Embryonic facial prominence (tissue), 1 donor: ENCODE results near the gene VTCN1.

Experiments used
- DNase-seq: peaks from one replicate; pipeline ENCODE4 v3.0.0-alpha.2; 2016; ENCODE audit errors: extremely low spot score

Gene VTCN1

GRCh38 chr1:117096951-117097408 is 113.7 kb downstream of the VTCN1 start:
- DNase-seq: no peak

- no peak for DNase-seq
Measured at GRCh38 chr1:117094841-117095604, 115.7 kb downstream of the VTCN1 start.

- no peak for DNase-seq
Measured at GRCh38 chr1:117093870-117094621, 116.7 kb downstream of the VTCN1 start.
